HG03135 (cell line): ENCODE data around the gene ENSA.
"Not testable (repeated sequence)": the region's sequence is repeated elsewhere in the genome, so short reads cannot be mapped to it uniquely, and the experiment has no call there.

ENCODE experiments used
- ATAC-seq: cut with Tn5 transposase; IDR thresholded peaks from one replicate; pipeline ENCODE4 v1.9.1; 2021; ENCODE audit warnings: mild to moderate bottlenecking, moderate library complexity; ENCODE audit not compliant: unreplicated experiment

Gene ENSA

DNA sequence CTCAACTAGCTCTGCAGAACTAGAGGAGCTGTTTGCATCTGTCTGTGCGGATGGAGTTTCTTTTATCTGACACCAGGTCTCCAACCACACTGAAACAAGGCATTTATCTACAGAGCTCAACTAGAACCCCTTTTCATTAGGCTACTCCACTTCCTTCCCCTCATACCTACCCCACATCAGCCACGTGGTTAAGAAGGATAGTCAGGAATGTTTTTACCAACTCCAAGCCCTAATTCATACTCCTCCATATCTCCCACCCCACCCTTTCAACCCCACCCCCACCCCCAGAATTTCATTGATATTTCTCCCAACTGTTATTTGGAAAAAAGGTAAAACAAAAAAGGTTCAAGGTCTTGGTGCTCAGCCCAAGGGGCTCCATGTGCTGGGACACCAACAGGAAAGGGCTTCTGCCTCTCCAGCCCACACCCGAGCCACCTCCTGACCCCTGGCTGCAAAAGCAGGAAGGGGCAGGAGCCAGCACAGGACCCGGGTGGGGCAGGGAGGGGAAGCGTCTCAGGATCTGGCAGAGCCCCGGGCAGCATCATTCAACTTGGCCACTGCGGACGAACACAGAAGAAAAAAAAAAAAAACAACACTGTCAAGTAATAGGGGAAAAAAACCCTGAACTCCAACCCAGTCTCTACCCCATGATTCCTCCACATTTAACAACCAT, 7.0 kb downstream of the ENSA start:
- no peak for ATAC-seq

- ATAC-seq, result no peak
Measured at GRCh38 chr1:150621497-150622302, 7.7 kb downstream of the ENSA start.

GRCh38 chr1:150620919-150621318, 8.5 kb downstream of the ENSA start:
- no peak for ATAC-seq

DNA sequence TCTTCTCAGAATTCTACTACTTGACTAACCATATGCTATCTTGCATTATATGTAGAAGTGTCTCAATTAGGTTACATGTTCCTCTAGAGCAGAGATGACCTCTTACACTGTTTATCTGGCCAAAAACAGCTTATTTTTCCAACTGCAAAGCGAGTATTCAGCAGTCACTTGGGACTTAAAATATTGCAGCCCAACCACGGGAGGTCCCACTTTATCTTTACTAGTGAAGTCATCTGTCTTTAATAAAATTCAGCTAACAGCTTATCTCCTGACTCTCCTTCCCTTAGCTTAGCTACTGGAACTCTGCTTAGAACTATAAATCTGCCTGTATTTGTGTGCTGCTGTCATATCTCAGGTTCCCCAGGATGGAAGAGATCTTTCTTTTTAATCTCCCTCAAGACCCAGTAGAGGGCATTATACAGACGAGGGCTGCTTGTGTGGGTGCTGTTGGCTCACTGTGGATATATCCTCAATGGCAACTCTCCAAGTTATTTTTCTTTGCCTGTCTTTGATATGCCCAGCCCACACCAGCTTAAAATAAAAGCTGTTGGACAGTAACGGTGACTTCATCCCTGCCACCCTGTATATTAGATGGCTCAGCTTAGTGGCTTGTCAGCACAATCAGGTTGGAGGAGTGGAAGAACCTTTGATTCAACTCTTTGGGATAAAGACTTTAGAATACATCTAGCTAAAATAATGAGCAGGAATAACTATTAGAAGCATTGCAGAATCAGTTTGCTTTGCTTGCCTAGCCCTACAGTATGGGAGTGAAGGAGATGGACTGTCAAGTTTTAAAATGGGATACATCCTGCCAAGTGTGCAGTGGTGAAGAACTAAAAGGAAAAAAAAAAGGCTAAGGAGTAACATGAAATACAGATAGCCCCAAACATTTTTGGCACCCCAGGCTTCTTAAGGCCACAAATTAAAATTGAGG, 9.6 kb downstream of the ENSA start:
- no peak for ATAC-seq

DNA sequence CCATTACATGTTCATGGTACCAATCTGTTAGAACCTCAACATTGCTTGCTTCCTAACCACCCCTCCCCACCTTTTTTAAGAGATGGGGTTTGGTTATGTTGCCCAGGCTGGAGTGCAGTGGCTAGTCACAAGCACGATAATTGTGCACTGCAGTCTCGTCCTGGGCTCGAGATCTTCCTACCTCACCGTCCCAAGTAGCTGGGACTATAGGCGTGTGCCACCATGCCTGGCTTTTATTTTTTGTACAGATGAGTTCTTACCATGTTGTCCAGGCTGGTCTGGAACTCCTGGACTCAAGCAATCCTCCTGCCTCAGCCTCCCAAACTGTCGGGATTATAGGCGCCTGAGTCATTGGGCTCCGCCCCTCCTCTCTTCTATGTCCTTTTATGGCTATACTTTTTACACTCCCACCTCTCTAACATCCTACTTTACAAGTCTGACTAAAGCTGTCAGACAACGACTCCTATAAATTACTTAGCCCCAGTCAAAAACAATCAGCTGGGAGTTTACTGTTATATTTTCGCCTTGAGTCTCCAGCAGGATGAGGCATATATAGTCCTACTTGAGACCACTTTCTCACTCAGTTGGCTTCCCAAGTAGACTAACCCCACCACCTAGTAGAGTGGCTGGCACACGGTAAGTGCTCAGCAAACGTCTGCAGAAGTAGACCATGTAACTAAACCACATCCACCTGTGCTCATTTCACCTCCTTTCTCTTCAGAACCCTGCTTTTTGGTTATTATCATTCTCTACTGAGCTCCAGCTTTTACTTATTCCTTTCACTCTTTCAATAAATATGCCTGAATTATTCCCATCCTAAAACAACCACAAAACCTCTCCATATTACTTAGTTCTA, 13.8 kb downstream of the ENSA start:
- no peak for ATAC-seq

DNA sequence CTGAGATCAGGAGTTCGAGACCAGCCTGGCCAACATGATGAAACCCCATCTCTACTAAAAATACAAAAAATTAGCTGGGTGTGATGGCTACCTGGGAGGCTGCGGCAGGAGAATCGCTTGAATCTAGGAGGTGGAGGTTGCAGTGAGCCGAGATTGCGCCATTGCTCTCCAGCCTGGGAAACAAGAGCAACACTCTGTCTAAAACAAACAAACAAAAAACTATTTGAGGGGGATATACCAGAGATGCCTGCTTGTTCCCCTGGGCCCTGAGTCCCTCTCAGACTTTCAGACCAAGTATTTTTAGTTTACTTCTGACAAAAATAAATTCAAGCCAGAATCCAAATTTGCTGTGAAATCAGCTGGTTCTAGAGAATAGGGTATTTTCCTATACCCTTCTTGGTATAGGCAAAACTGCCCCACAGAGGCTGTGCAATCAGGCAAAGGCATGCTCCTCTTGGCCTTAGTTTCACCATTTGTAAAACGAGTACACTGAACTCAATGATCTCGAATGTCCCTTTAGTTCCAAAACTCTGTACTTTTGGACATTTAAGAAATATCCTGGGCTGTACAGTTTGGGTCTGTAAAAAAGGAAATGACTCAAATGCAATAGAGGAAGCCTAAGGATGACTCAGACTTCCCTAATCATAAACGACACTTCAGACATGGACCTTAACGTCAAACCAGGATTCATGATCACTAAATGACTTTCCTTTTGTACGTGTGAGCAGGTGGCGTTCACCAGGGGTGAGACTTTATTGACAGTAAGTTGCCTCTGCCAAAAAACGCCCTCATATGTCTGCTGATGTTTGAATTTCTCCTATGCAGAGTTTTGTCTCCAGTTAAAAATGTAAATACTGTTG, 16.1 kb downstream of the ENSA start:
- no peak for ATAC-seq

GRCh38 chr1:150612014-150612345, 17.4 kb downstream of the ENSA start:
- ATAC-seq, result peak; percentile 3

- ATAC-seq, result no peak
Measured at GRCh38 chr1:150610576-150610975, 18.8 kb downstream of the ENSA start.

- ATAC-seq, result no peak
Measured at GRCh38 chr1:150609732-150610131, 19.7 kb downstream of the ENSA start.

GRCh38 chr1:150606463-150607142, 22.8 kb downstream of the ENSA start:
- no peak for ATAC-seq

GRCh38 chr1:150605451-150605731, 24.0 kb downstream of the ENSA start:
- not testable (repeated sequence) for ATAC-seq

- ATAC-seq, result no peak
Measured at GRCh38 chr1:150604226-150604588, 25.2 kb downstream of the ENSA start.

DNA sequence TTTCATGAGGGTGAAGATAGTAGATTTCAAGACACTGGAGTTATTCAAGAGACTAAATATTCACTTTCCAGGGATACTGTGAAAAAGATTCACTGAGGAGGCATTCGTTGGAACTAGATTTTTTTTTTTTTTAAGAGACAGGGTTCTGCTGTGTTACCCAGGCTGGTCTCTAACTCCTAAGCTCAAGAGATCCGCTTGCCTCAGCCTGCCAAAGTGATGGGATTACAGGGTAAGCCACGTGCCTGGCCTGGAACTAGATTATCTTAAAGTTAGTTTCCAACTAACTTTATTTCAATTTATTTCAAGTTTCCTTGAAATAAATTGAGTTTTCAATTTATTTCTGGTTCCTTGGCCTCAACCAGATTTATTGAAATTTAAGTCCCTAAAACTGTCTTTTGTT, 25.7 kb downstream of the ENSA start:
- ATAC-seq, result no peak

GRCh38 chr1:150602372-150602771, 27.0 kb downstream of the ENSA start:
- not testable (repeated sequence) for ATAC-seq

DNA sequence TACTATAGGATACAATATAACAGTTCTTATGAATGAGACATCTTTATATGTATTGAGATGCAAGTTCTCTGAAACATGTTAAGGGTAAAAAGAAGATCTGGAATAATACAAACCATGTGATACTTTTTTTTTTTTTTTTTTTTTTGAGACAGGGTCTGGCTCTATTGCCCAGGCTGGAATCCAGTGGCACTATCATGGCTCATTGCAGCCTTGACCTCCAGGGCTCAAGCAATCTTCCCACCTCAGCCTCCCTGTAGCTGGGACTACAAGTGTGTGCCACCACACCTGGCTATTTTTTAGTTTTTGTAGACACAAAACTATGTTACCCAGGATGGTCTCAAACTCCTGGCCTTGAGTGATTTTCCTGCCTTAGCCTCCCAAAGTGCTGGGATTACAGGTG, 27.9 kb downstream of the ENSA start:
- no peak for ATAC-seq

DNA sequence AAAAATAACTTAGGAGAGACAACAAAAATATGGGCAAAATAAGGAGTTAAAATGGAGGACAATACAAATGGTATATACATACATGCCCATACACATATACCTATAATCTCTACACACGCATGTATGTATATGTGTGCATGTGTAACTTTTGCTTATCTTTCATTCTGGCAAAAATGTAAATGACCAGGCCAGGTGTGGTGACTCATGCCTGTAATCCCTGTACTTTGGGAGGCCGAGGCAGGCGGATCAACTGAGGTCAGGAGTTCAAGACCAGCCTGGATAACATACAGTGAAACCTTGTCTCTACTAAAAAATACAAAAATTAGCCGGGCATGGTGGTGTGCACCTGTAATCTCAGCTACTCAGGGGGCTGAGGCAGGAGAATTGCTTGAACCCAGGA, 31.1 kb downstream of the ENSA start:
- ATAC-seq, result not testable (repeated sequence)

DNA sequence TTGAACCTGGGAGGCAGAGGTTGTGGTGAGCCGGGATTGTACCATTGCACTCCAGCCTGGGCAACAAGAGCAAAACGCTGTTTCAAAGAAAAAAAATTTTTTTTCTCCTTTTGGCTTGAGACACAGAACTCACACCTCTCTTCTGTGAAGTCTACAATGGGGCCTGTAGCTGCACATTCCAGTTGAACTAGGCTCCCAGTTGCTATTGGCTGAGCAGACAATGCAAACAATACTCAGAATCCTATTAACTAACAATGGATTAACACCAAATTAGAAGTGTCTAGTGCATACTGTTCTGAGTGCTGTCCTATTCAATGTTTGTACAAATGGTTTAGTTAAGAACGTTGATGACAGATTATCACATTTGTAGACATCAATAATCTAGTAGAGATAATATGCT, 32.4 kb downstream of the ENSA start:
- no peak for ATAC-seq

- ATAC-seq, result no peak
Measured at GRCh38 chr1:150596095-150596892, 33.1 kb downstream of the ENSA start.

DNA sequence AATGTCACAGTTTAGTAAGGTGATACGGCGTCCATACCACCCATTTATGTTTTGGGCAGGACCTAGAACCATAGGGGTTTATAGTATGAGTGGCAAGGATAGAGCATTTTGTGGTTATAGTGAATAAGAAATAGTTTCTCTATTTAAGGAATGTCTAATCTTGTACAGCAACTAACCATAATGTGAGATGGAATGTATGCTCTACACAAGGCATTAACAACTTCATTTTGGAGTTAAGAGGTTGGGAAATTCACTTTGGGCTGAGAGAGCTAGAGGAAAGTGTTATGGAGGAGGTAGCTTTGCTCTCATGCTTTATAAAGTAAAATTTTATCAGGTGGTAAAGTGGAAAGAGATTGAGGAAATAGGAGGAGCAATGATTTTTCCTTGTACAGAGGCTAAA, 47.0 kb downstream of the ENSA start:
- no peak for ATAC-seq
